Upper lobe of left lung (tissue), 4 donors: ENCODE measurements around the gene SPRING1.

ENCODE experiments used
- CTCF ChIP-seq, 6 experiments: fragments of 450-650 bp in 4 of 6; fragments of 200-600 bp in 2 of 6; sonication (generic) in 2 of 6; IDR thresholded peaks; one replicate each; pipeline ENCODE4 v1.5.1; 2016 to 2019; ENCODE audit warnings: antibody characterized with exemption in 6 of 6
- POLR2A ChIP-seq, 4 donors: fragments of 450-650 bp; IDR thresholded peaks; one replicate each; pipeline ENCODE4 v1.5.1; 2016 to 2017; ENCODE audit warnings: antibody characterized with exemption in 4 of 4, mild to moderate bottlenecking in 2 of 4
- POLR2AphosphoS5 ChIP-seq, 2 donors: sonication (generic); formaldehyde crosslinking; IDR thresholded peaks; one replicate each; pipeline ENCODE4 v1.5.1; 2017; ENCODE audit warnings: antibody characterized with exemption in 2 of 2

- TF ChIP-seq CTCF (IDR thresholded peaks at IDR 0.05) (no peak), POLR2AphosphoS5 (IDR thresholded peaks at IDR 0.05) (no peak), POLR2A (IDR thresholded peaks at IDR 0.05) (no peak)
Measured at GRCh38 chr12:116773276-116773731, 35.4 kb upstream of the SPRING1 start.
